Activated CD8-positive, alpha-beta memory T cell treated with anti-CD3 and anti-CD28 coated beads for 36 hours (primary cell): ENCODE results near the gene CCSER2. TPM values are rescaled to one million over a fixed set of nuclear protein-coding genes. Genes with fewer than 3 reads are reported as not detected.
"Not testable (repeated sequence)": the region's sequence is repeated elsewhere in the genome, so short reads cannot be mapped to it uniquely, and the experiment has no call there.

Source experiments
- CTCF ChIA-PET: fragments of 350-600 bp; sonication (Branson Sonifier 250); formaldehyde crosslinking; loops from one replicate; lab custom pipeline; 2021; ENCODE audit warnings: antibody characterized with exemption; lab: Charles Lee
- POLR2A ChIA-PET: fragments of 350-600 bp; sonication (Branson Sonifier 250); formaldehyde crosslinking; loops from one replicate; lab custom pipeline; 2021; ENCODE audit warnings: antibody characterized with exemption; lab: Charles Lee
- total RNA-seq, 2 experiments: library from RNA; stranded (reverse); gene quantifications; one replicate each; pipeline ENCODE4 v1.2.3, GENCODE V29; 2021

The CCSER2 gene
- total RNA-seq, 2 experiments from 2014 or later: 46.7 to 47.2 TPM

DNA sequence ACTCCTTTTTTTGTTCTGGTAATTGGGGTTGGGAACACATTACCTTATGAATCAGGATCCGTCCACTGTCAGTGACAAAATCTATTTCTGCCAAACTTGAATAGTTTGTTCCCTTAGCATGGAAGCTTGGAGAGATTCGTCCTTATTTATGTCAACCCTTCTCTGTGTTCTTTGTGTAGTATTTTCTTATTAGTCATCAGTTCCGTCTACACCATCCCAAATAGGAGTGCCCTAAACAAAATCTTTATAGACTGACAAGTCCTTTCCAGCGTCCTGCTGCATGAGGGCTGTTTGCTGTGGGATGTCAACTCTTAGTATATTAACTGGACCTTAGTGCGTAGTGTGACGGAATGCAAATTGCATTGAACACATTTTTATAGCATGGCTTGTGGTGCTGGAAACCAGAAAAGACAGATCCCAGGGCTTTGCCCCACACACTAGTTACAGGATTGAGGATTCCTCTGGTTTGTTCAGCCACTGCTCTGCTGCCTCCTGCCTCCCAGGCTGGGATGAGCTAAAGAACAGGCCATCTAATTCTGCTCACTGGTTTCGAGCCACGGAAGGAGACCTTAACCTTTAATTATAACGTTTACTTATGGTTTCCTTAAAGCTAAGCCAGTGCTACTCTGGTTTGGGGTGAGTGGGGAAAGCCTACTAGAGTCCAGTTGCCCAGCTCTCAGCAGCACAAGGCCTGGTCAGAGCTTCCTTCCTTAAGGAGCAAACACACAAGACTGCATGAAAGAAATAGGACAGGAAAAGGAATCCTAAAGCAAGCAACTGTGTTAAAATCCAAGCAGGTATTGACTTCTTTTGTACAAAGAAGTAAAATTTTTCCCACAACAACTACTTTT, 194.4 kb downstream of the CCSER2 start:
- POLR2A ChIA-PET: no interaction called here
- CTCF ChIA-PET: interaction anchor here (1.0 to 1.5 kb wide), 2 partner anchors 15 to 93 kb away, joined by 3 to 7 read pairs; no protein-coding TSS in a partner anchor

DNA sequence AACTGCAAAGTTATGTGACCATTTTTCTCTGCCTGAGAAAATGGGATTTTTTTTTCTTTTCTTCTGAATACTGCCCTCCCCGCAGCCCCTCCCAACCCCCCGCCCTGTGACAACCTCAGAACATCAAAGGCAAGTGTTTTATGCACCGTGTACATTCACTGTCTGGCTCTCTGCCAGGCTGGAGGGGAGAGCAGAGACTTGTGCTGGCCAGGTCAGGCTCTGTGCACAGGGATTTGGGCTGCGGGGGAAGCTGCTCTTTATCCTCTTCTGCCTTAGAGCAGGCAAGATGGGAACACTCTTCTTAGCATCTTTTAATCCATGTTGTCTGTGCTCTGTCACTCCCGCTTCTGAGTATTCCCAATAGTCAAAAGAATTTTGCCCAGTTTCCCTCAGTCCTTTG, 195.1 kb downstream of the CCSER2 start:
- ChIA-PET CTCF (interaction anchor here (1.0 to 1.5 kb wide), 2 partner anchors 14 to 94 kb away, joined by 3 to 7 read pairs; no protein-coding TSS in a partner anchor), POLR2A (no interaction called here)

DNA sequence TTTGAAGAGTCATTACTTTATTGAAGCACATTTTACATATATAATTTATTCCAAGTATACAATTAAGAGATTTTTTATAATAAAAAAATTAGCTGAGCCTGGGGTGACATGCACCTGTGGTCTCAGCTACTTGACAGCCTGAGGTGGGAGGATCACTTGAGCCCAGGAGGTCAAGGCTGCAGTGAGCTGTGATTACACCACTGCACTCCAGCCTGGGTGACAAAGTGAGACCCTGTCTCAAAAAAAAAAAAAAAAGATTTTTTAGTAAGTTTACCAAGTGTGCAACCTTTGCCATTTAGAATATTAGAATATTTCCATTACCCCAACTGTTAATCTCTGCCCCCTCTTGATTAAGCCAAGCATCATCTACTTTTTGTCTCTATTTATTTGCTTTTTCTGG, 196.0 kb downstream of the CCSER2 start:
- ChIA-PET POLR2A (no interaction called here), CTCF (interaction anchor here (0.7 kb wide), 1 partner anchor 127 kb away, joined by 6 read pairs; no protein-coding TSS in a partner anchor)

DNA sequence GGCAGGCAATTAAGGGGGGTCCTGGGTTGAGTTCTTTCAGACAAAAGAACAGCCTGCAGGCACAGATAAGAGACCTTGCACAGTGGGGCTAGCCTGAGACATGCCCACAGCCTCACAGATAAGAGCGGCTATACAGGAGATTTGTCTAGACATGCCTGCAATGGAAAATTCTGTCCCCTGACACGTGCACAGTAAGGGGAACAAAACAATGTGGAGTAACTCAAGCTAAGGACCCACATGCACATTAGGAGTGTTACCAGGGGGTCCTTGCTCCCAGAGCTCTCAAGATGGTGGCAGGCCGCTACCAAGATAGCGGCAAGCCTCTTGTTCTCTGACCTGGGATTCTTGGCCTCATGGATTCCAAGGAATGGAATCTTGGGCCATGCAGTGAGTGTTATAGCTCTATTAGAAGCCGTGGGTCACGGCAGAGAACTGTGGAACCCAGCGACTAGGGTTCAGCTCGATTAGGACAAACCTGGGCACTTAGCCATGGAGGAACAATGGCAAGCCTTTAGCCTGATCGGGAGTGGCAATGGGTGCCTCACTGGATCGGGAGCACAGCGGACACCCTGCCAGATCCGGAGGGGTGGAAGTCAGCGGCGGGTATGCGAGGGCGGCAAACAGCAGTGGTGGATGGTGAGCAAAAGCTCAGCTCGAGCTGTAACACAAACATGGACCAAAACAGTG, 196.9 kb downstream of the CCSER2 start:
- ChIA-PET CTCF (interaction anchor here (1.2 kb wide), 1 partner anchor 12 kb away, joined by 6 read pairs; no protein-coding TSS in a partner anchor), POLR2A (no interaction called here)

DNA sequence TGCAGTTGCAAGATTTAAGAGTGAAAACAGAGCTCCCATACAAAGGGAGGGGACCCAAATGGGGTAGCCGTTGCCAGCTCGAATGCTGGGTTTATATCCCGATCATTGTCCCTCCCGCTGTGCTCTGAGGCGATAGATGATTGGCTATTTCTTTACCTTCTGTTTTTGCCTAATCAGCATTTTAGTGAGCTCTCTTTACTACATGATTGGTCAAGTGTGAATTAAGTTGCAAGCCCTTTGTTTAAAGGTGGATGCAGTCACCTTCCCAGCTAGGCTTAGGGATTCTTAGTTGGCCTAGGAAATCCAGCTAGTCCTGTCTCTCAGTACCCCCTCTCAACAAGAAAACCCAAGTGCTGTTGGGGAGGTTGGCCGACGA, 197.4 kb downstream of the CCSER2 start:
- POLR2A ChIA-PET: not testable (repeated sequence)
- CTCF ChIA-PET: interaction anchor here (1.2 kb wide), 1 partner anchor 12 kb away, joined by 6 read pairs; no protein-coding TSS in a partner anchor

DNA sequence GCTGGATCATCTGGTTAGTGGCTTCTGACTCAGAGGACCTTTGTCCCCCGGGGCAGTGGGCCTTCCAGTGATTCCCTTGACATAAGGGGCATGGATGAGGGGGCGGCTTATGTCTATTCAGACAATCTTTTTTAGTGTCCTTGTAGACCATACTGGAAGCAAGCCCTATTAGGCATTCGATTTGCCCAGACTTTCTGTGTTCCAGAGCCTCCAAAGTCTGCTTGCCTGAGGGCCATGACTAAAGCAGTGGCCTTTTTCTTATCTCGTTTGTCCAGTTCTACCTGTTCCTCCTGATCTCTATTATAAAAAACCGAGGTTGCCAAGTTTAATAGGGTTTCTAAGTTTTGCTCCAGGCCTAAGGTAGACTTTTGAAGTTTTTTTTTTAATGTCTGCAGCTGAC, 199.0 kb downstream of the CCSER2 start:
- CTCF ChIA-PET, POLR2A ChIA-PET: not testable (repeated sequence)

DNA sequence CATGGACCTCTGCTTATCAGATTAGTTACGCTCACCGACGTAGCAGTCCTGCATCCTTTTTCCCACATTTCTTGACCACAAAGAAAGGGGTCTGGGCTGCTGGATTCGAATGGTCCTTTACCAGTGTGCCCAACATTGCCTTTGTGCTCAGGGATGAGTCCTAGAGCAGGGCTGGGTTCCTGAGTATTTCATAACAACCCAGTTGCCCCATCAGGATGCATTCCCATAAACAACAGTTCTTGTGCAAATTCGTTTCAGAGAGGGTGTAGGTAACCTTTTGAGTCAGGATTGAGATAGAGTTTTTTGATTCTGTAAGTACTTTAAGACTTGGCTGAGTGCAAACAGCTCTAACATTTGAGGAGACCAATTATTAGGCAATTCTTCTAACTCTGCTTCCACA, 200.1 kb downstream of the CCSER2 start:
- POLR2A ChIA-PET, CTCF ChIA-PET: not testable (repeated sequence)

DNA sequence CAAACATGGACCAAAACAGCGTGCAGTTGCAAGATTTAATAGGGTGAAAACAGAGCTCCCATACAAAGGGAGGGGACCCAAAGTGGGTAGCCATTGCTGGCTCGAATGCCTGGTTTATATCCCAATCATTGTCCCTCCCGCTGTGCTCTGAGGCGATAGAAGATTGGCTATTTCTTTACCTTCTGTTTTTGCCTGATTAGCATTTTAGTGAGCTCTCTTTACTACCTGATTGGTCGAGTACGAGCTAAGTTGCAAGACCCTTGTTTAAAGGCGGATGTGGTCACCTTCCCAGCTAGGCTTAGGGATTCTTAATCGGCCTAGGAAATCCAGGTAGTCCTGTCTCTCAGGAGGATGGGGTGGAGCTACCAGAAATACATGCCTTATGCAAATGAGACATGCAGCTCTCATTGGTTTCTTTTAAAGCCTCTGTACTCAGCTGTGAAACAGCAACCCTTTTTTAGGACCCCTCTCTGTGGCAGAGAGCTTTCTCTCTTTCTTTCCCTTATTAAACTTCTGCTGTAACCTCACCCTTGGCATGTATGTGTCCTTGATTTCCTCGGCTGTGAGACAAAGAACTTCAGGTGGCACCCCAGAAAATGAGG, 202.4 kb downstream of the CCSER2 start:
- CTCF ChIA-PET: interaction anchor here (1.0 kb wide), 1 partner anchor 9 kb away, joined by 3 read pairs; no protein-coding TSS in a partner anchor
- POLR2A ChIA-PET: no interaction called here

DNA sequence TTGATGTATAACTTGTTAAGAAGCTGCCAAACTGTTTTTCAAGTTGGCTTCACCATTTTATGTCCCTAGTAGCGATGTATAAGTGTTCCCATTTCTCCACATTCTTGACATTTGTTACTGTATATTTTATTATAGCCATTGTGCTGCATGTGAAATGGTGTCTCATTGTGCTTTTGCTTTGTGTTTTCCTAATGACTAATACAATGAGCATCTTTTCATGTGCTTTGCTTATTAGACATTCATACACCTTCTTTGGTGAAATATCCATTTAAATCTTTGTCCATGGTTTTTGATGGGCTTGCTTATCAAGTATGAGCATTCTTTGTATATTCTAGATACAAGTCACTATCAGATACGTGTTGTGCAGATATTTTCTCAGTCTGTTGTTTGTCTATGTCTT, 203.0 kb downstream of the CCSER2 start:
- ChIA-PET CTCF (no interaction called here), POLR2A (no interaction called here)

DNA sequence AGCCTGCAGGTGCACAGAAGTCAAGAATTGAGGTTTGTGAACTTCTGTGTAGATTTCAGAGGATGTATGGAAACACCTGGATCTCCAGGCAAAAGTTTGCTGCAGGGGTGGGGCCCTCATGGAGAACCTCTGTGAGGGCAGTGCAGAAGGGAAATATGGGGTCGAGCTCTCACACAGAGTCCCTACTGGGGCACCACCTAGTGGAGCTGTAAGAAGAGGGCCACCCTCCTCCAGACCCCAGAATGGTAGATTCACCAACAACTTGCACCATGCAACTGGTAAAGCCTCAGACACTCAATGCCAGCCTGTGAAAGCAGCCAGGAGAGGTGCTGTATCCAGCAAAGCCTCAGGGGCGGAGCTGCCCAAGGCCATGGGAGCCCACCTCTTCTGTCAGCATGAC, 205.8 kb downstream of the CCSER2 start:
- CTCF ChIA-PET: interaction anchor here (0.9 to 2.4 kb wide), 4 partner anchors 104 to 269 kb away, joined by 3 to 7 read pairs (median 4); no protein-coding TSS in a partner anchor
- POLR2A ChIA-PET: interaction anchor here (1.1 kb wide), 1 partner anchor 162 kb away, joined by 3 read pairs; no protein-coding TSS in a partner anchor

DNA sequence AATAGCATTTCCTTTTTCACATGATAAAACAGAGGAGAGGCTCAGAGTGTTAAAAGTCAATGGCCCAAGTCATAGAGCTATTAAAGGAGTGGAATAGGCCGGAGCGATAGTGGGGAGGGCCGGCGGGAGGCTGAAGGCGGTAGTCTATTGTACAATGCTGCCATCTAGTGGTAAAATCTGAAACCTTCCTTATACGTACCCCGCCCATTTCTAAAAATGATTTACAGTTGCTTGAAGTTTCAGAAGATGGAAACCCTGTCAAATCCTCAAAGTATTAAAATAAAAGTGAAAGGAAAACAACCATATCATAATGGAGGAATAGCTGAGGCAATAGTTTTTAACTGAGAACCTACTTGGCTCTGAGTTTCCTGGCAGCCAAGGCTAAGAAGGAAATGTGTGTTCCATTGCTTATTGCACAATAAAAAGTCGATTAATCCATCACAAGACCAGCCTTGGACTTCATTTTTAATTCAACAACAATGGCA, 209.1 kb downstream of the CCSER2 start:
- POLR2A ChIA-PET: no interaction called here

DNA sequence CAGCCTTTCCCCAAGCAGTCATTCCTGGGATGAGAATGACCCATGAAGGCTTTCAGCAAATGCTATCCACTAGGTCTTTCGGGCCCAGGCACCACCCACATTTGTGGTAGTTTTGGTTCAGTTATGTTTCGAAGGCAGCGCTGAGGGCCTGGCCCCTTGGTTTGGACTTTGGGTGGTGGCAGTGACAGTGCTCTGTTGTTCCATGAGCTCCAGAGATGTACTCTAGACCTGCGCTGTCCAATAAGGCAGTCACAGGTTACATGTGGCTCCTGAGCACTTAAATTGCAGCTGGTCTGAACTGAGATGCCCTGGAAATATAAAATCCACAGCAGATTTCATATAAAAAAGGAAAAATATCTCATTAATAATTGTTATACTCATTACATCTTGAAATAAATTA, 209.6 kb downstream of the CCSER2 start:
- POLR2A ChIA-PET: no interaction called here

More for the DNA sequence above, 209.1 kb downstream of the CCSER2 start:
- CTCF ChIA-PET: interaction anchor here (0.6 to 5.7 kb wide), 29 partner anchors 9 to 396 kb away, joined by 3 to 83 read pairs (median 5); no protein-coding TSS in a partner anchor

DNA sequence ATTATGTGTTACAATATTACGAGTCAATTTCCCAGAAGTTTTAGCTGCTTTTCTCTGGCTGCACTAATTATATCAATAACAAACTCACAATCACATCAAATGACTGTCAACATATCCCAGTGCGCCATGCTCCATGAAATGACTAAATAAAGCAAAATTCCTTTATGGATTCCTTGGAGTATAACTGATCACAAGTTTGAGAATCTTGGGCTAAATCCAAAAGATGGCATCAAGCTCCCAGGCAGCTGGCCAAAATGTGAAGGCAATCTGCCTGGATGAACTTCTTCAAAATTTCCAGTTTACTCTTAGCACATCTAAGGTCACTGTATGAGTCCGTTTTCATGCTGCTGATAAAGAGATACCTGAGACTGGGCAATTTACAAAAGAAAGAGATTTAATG, 210.8 kb downstream of the CCSER2 start:
- POLR2A ChIA-PET: no interaction called here
- CTCF ChIA-PET: interaction anchor here (3.4 to 5.7 kb wide), 2 partner anchors 187 to 274 kb away, joined by 18 to 83 read pairs; no protein-coding TSS in a partner anchor

More for the DNA sequence above, 209.6 kb downstream of the CCSER2 start:
- CTCF ChIA-PET: interaction anchor here (0.6 to 5.7 kb wide), 17 partner anchors 12 to 397 kb away, joined by 3 to 83 read pairs (median 6); no protein-coding TSS in a partner anchor

DNA sequence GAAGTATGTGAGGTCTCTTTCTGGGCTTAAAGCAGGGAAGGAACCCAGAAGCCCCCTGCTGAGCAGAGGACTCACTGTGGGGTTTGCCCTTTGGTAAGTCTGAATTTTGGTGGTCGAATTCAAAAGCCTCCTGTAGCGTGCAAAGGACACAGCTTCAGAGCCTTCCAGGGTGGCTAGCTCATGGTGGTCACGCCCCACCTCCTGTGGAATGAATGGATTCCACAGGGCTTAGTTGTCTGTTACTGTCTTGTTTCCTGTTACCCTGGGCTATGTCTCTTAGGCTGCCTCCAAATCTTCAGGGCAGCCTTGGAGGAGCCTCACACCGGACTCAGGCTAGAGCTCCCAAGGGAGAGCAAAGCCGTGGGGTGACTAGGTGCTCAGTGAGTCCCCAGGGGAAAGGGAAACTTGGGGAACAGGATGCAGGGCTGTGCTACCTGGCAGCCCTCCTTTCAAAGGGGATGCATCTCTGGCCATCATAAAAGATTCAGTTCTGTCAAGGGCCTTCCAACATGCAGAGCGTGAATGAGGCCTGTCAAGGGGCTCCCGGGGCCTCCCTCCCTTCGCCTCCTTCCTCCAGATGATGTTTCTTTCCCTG, 211.7 kb downstream of the CCSER2 start:
- ChIA-PET CTCF (interaction anchor here (0.8 to 5.7 kb wide), 12 partner anchors 9 to 1849 kb away, joined by 3 to 83 read pairs (median 3); partner anchors contain the start of gene CCSER2), POLR2A (no interaction called here)

DNA sequence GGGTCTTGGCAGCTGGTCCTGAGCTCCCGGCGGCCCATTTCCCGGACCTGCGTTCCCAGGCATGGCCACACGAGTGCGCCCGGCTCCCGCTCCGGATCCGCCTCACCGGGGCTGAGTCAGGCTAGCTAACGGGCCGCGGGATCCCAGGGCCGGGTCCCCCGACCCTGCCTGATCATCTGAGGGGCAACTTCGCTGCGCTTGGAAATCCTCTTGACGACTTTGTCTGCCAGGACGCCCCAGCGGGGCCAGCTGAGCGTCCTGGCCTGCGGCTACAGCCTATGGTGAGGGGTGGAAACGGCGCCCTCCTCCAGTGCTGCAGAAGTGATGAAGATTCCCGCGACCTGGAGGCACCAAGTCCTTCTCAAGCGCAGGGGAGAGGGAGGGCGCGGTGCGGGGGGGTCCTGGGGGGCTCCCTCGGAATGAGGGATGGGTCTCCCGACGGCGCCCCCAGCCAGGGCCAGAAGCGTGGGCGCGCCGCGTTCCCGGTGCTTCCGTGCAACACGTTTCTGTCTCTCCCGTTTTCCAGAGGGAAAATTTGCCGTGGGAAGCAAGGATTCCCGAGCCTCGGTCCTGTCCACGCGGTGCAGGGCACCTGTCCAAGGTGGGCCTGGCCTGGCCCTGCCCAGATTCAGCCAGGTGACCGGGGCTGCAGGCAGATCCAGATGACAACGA, 212.4 kb downstream of the CCSER2 start:
- POLR2A ChIA-PET: no interaction called here

DNA sequence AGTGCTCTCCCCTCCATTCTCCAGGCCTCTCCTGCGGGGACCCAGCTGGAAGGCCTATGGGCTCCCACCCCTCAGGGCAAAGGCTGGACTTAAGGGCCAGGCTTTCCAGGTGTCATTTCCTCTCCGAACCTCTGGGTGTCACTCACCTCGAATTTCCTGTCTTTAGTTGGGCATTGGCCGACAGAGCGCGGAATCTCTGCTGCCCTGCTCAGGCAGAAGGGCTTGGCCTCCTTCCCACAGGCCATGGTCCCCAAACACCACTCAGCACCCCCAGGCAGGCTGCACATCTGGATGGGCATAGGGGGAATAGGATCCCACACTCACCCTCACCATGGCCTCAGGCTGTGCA, 212.9 kb downstream of the CCSER2 start:
- POLR2A ChIA-PET: no interaction called here
- CTCF ChIA-PET: interaction anchor here (1.0 to 1.7 kb wide), 3 partner anchors 189 to 274 kb away, joined by 3 to 5 read pairs (median 4); no protein-coding TSS in a partner anchor

More for the DNA sequence above, 212.4 kb downstream of the CCSER2 start:
- CTCF ChIA-PET: interaction anchor here (0.8 to 5.7 kb wide), 12 partner anchors 9 to 1849 kb away, joined by 3 to 83 read pairs (median 3); partner anchors contain the start of gene CCSER2

DNA sequence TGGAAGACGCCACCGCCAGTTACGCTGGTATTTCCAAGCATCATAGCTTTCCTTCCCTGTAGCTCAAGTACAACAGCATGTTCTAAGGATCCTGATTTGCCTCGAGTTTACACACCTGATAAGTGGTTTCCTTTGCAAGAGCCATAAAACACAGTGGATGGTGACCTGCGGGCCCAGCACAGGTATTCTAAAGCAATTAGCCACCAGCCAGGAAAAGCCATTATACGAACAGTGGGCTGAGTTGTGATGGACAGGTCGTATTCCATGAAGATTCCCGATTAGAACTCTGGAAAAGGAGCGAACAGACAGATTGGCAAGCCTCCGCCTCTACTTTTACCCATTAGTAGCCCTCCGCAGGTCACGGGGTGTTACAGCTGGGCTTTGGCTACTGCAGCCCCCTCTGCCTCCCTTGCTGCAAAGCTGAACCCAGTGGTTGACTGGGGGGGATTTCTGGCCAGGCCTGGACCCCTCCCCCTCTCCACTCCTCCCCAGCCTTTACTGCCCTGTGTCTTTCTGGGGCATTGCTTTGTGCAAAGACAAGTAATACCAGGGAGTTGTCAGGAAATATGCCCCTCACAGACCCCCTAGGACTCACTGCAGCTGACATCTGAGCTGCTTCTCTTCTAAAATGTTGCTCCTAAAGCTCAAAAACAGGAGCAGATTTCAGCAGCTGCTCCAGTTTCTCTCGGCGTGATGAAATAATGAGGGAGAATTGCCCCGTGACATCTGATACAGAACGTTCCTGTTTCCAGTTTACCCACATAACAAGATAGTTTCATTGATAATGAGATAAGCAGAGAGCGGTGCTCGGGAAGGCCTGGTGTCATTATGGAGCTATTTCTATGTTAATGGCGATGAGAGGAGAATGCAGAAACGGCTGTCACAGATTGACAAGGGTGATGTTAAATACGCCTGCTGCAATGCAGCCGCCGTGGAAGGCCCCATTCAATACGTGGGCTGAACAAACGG, 214.4 kb downstream of the CCSER2 start:
- POLR2A ChIA-PET: no interaction called here
- CTCF ChIA-PET: interaction anchor here (0.9 to 1.1 kb wide), 3 partner anchors 276 to 1835 kb away, joined by 3 read pairs; no protein-coding TSS in a partner anchor
